HG03571 (cell line): ENCODE measurements around the gene ASPM.
A peak's percentile ranks its signal among the peaks of the same experiment; 100 is the strongest.

Source experiments
- ATAC-seq: cut with Tn5 transposase; IDR thresholded peaks from one replicate; pipeline ENCODE4 v1.9.1; 2021; ENCODE audit not compliant: unreplicated experiment

ASPM gene

GRCh38 chr1:197146101-197147095, at the start of gene ASPM:
Gene ASPM (minus strand): TSS chr1:197146669. CDS start chr1:197146437, 232 bp downstream.
- peak; percentile 99 for ATAC-seq

GRCh38 chr1:197195100-197195499, 48.6 kb upstream of the ASPM start:
- ATAC-seq: no peak

GRCh38 chr1:197184190-197184589, 37.7 kb upstream of the ASPM start:
- ATAC-seq: no peak

GRCh38 chr1:197183195-197183748, 36.8 kb upstream of the ASPM start:
- no peak for ATAC-seq

GRCh38 chr1:197182716-197183115, 36.2 kb upstream of the ASPM start:
- ATAC-seq: no peak

GRCh38 chr1:197181982-197182381, 35.5 kb upstream of the ASPM start:
- peak; percentile 44 for ATAC-seq

GRCh38 chr1:197180252-197180878, 33.9 kb upstream of the ASPM start:
- peak; percentile 53 for ATAC-seq

- peak; percentile 35 for ATAC-seq
Measured at GRCh38 chr1:197178998-197179397, 32.5 kb upstream of the ASPM start.

GRCh38 chr1:197174818-197175217, 28.3 kb upstream of the ASPM start:
- no peak for ATAC-seq

- ATAC-seq: no peak
Measured at GRCh38 chr1:197173571-197174507, 27.4 kb upstream of the ASPM start.

- no peak for ATAC-seq
Measured at GRCh38 chr1:197171531-197171930, 25.1 kb upstream of the ASPM start.

- ATAC-seq: no peak
Measured at GRCh38 chr1:197170538-197170937, 24.1 kb upstream of the ASPM start.

- ATAC-seq: no peak
Measured at GRCh38 chr1:197159461-197159860, 13.0 kb upstream of the ASPM start.

- ATAC-seq: no peak
Measured at GRCh38 chr1:197156692-197157091, 10.2 kb upstream of the ASPM start.

- no peak for ATAC-seq
Measured at GRCh38 chr1:197152662-197153061, 6.2 kb upstream of the ASPM start.

- ATAC-seq: no peak
Measured at GRCh38 chr1:197151185-197151584, 4.7 kb upstream of the ASPM start.

GRCh38 chr1:197150336-197151005, 4.0 kb upstream of the ASPM start:
- no peak for ATAC-seq

GRCh38 chr1:197149340-197149739, 2.9 kb upstream of the ASPM start:
- ATAC-seq: no peak

- no peak for ATAC-seq
Measured at GRCh38 chr1:197145446-197146024, 934 bp downstream of the ASPM start.
